ENCODE results near the gene PLXNA2.
A peak's percentile ranks its signal among the peaks of the same experiment; 100 is the strongest.

PLXNA2 gene

DNA sequence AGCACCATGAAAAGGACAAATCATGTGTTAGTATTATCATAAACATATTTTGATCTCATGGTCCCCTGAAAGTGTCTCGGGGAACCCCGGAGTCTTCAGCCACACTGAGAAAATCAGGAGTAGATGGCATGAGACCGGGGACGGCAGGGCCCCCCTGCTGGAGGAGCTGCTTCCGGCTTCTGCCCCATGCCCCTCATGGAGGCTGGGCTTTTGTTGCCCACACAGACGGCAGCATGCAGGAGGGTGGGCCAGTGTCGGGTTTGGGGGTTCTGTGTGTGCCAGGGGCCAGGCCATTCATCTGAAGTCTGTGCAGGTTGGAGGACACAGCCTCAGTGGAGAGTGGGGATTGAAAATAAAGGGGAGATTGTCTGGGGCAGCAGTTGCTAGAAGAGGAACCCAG lies 258.2 kb downstream of the PLXNA2 start:
- TF ChIP-seq TAF1 (IDR thresholded peaks at IDR 0.05; ENCODE audit: borderline replicate concordance, insufficient read depth, low read length) (no peak), SIN3A (IDR thresholded peaks at IDR 0.05; ENCODE audit: borderline replicate concordance, insufficient read depth, low read length) (no peak), FOXP2 (optimal IDR thresholded peaks at IDR 0.05; ENCODE audit: borderline replicate concordance, extremely low read depth, extremely low read length, insufficient read depth) (no peak), POLR2AphosphoS5 (IDR thresholded peaks at IDR 0.05; ENCODE audit: low read depth, low read length) (no peak)
- TF ChIP-seq, protein P1, sequence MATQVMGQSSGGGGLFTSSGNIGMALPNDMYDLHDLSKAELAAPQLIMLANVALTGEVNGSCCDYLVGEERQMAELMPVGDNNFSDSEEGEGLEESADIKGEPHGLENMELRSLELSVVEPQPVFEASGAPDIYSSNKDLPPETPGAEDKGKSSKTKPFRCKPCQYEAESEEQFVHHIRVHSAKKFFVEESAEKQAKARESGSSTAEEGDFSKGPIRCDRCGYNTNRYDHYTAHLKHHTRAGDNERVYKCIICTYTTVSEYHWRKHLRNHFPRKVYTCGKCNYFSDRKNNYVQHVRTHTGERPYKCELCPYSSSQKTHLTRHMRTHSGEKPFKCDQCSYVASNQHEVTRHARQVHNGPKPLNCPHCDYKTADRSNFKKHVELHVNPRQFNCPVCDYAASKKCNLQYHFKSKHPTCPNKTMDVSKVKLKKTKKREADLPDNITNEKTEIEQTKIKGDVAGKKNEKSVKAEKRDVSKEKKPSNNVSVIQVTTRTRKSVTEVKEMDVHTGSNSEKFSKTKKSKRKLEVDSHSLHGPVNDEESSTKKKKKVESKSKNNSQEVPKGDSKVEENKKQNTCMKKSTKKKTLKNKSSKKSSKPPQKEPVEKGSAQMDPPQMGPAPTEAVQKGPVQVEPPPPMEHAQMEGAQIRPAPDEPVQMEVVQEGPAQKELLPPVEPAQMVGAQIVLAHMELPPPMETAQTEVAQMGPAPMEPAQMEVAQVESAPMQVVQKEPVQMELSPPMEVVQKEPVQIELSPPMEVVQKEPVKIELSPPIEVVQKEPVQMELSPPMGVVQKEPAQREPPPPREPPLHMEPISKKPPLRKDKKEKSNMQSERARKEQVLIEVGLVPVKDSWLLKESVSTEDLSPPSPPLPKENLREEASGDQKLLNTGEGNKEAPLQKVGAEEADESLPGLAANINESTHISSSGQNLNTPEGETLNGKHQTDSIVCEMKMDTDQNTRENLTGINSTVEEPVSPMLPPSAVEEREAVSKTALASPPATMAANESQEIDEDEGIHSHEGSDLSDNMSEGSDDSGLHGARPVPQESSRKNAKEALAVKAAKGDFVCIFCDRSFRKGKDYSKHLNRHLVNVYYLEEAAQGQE (IDR thresholded peaks at IDR 0.05; ENCODE audit: insufficient read depth in 1 of 2, low read depth in 2 of 2, low read length in 2 of 2) = no peak

GRCh38 chr1:207984831-207985572 lies 259.2 kb downstream of the PLXNA2 start:
- no peak for TF ChIP-seq SIN3A (IDR thresholded peaks at IDR 0.05; ENCODE audit: borderline replicate concordance, insufficient read depth, low read length)
- no peak for TF ChIP-seq TAF1 (IDR thresholded peaks at IDR 0.05; ENCODE audit: borderline replicate concordance, insufficient read depth, low read length)
- no peak for TF ChIP-seq FOXP2 (optimal IDR thresholded peaks at IDR 0.05; ENCODE audit: borderline replicate concordance, extremely low read depth, extremely low read length, insufficient read depth)
- no peak for TF ChIP-seq POLR2AphosphoS5 (IDR thresholded peaks at IDR 0.05; ENCODE audit: low read depth, low read length)
- TF ChIP-seq, protein P1 (IDR thresholded peaks at IDR 0.05; ENCODE audit: insufficient read depth in 1 of 2, low read depth in 2 of 2, low read length in 2 of 2) = no peak

- TF ChIP-seq SIN3A (IDR thresholded peaks at IDR 0.05; ENCODE audit: borderline replicate concordance, insufficient read depth, low read length) (no peak), TAF1 (IDR thresholded peaks at IDR 0.05; ENCODE audit: borderline replicate concordance, insufficient read depth, low read length) (no peak), FOXP2 (optimal IDR thresholded peaks at IDR 0.05; ENCODE audit: borderline replicate concordance, extremely low read depth, extremely low read length, insufficient read depth) (no peak), POLR2AphosphoS5 (IDR thresholded peaks at IDR 0.05; ENCODE audit: low read depth, low read length) (no peak)
- TF ChIP-seq, protein P1 (IDR thresholded peaks at IDR 0.05; ENCODE audit: insufficient read depth in 1 of 2, low read depth in 2 of 2, low read length in 2 of 2) = no peak
Measured at GRCh38 chr1:207983044-207983635, 261.0 kb downstream of the PLXNA2 start.

- TF ChIP-seq SIN3A (IDR thresholded peaks at IDR 0.05; ENCODE audit: borderline replicate concordance, insufficient read depth, low read length) = no peak
- TF ChIP-seq, protein P1 (IDR thresholded peaks at IDR 0.05; ENCODE audit: insufficient read depth in 1 of 2, low read depth in 2 of 2, low read length in 2 of 2) = no peak
- TF ChIP-seq FOXP2 (optimal IDR thresholded peaks at IDR 0.05; ENCODE audit: borderline replicate concordance, extremely low read depth, extremely low read length, insufficient read depth) = peak; percentile 26
- TF ChIP-seq TAF1 (IDR thresholded peaks at IDR 0.05; ENCODE audit: borderline replicate concordance, insufficient read depth, low read length) = no peak
- no peak for TF ChIP-seq POLR2AphosphoS5 (IDR thresholded peaks at IDR 0.05; ENCODE audit: low read depth, low read length)
Measured at GRCh38 chr1:207981976-207982375, 262.2 kb downstream of the PLXNA2 start.
